Panc1 (cell line): ENCODE data around the gene KIF20A.

Experiments used
- CTCF ChIP-seq: fragments of 450-650 bp; IDR thresholded peaks from 2 replicates; pipeline ENCODE4 v1.5.1; 2017; ENCODE audit warnings: mild to moderate bottlenecking
- POLR2AphosphoS5 ChIP-seq: IDR thresholded peaks from 2 replicates; pipeline ENCODE4 v1.6.1; 2012; ENCODE audit warnings: mild to moderate bottlenecking, low read depth, low read length, moderate library complexity
- SIN3A ChIP-seq: IDR thresholded peaks from 2 replicates; pipeline ENCODE4 v1.6.1; 2012; ENCODE audit warnings: low read depth, mild to moderate bottlenecking, low read length, moderate library complexity, borderline replicate concordance; ENCODE audit not compliant: insufficient read depth
- TCF7L2 ChIP-seq: IDR thresholded peaks from 2 replicates; pipeline ENCODE4 v1.6.1; 2011; ENCODE audit warnings: mild to moderate bottlenecking, low read depth, low read length, inconsistent platforms

DNA sequence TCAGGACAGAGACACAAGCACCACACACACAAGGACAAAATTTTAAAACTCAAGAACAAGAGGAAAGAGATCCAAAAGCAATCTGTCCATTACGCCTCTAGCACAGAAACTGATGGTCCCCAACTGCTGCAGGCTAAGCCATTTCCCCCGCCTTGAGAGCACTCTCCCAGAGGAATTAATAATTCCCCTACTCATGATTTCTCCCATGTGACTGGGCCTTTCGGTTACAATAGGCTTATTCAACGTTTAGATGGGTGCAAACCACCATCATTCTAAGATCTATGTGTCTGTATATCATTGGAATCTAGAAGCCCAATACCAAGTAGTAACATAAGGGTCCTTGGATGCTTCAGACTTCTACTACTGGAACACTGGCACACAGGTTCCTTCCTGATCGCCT, 19.2 kb upstream of the KIF20A start:
- TF ChIP-seq CTCF (no peak), TCF7L2 (no peak), POLR2AphosphoS5 (no peak), SIN3A (no peak)
